GM12873 (cell line): ENCODE measurements around the gene RNF217.

Experiments used
- TF ChIP-seq, protein P1 (sequence below): IDR thresholded peaks from 2 replicates; pipeline ENCODE4 v1.5.1; 2012; ENCODE audit warnings: low read depth, mild to moderate bottlenecking, moderate library complexity, low read length, control low read depth; ENCODE audit not compliant: insufficient read depth; ENCODE audit errors: missing control alignments

RNF217 gene

DNA sequence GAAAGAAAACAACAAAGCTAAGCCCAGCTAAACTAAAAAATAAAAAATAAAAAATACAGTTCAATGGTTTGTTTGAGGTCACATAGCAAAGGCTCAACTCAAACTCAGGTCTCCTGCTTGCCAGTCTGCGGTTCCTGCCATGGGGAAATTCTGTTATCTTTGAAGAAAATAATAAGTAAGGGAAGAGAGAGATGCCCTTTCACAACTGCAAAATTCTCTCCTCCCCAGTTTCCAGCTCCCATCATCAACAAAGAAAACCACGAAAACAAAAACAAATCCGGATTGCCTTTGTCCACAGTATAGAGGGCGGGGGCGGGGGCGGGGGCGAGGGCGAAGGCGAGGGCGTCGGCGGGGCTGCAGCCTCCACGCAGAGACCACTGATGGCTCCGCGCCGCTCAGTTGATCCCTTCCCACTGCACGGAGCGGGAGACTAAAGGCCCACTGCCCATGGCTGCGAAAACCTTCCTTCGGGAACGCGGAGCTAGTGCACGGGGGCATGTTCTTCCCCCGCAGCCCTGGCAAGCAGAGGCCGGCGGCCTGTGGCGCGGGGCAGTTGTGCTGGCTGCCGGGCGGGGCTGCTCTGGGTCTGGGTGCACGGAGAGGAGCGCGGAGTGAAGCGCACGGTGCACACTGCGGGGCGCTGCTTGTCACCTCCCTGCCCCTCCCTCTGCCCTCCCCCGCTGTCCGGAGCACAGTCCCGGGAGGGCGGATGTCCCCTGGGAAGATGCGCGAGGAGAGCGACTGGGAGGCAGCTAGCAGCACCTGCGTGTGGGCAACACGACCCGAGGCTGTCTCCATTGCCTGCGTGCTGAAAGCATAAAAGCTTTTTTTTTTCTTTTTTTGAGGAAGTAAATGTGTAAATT lies 137.2 kb downstream of the RNF217 start:
- TF ChIP-seq, protein P1, sequence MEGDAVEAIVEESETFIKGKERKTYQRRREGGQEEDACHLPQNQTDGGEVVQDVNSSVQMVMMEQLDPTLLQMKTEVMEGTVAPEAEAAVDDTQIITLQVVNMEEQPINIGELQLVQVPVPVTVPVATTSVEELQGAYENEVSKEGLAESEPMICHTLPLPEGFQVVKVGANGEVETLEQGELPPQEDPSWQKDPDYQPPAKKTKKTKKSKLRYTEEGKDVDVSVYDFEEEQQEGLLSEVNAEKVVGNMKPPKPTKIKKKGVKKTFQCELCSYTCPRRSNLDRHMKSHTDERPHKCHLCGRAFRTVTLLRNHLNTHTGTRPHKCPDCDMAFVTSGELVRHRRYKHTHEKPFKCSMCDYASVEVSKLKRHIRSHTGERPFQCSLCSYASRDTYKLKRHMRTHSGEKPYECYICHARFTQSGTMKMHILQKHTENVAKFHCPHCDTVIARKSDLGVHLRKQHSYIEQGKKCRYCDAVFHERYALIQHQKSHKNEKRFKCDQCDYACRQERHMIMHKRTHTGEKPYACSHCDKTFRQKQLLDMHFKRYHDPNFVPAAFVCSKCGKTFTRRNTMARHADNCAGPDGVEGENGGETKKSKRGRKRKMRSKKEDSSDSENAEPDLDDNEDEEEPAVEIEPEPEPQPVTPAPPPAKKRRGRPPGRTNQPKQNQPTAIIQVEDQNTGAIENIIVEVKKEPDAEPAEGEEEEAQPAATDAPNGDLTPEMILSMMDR, result no peak

- TF ChIP-seq, protein P1, result no peak
Observed at GRCh38 chr6:125100074-125100652, 137.9 kb downstream of the RNF217 start.

- TF ChIP-seq, protein P1, result no peak
Observed at GRCh38 chr6:125101128-125101527, 138.9 kb downstream of the RNF217 start.

GRCh38 chr6:125101631-125102030 lies 139.4 kb downstream of the RNF217 start:
- TF ChIP-seq, protein P1, result no peak

DNA sequence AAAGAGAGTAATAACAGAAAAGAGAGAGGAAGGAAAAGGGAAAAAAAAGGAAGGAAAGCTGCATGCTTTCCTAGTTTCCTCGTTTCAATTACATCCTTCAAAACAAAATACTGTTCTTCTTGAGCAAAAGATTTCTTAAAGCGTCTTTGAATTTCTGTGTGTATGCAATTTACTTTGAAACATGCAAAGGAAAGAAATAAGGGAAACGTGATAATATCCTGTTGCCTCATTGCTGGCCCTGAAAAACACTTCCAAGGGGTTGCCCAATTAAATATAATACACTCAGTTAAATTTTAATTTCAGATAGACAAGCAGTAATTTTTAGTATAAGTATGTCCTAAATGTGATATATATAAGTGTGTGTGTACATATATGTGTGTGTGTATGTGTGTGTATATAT lies 140.2 kb downstream of the RNF217 start:
- TF ChIP-seq, protein P1, result no peak

DNA sequence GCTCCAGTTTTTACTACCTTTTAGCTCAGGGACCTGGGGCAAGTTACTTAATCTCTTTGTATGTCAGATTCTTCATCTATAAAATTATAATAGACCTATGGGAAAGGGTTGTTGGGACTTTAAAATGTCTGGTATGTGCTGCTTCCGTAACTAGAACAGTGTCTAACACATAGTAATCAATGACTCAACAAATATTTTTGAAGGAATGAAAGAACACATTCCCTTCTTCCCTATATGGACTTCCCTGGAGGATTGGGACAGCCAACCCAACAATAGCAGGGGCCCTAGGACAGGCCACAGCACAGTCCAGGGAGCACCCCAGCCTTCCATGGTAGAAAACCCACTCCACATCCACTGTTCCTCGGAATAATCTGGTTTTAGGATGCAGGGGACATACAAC lies 140.7 kb downstream of the RNF217 start:
- TF ChIP-seq, protein P1, result no peak

- TF ChIP-seq, protein P1, result no peak
Observed at GRCh38 chr6:125104425-125104824, 142.2 kb downstream of the RNF217 start.
